Measurements from ENCODE around the gene FKBP4. TPM values are rescaled to one million over a fixed set of nuclear protein-coding genes. Genes with fewer than 3 reads are reported as not detected.

Gene FKBP4
- total RNA-seq (2021) (189 and 226 TPM in 2 replicates), Bru-seq, nascent RNA (percentile 87 among the genes with signal in this experiment), BruChase-seq, experiment 1, labeled RNA remaining after a 2-hour chase (percentile 94 among the genes with signal in this experiment), BruChase-seq, experiment 2, labeled RNA remaining after a 6-hour chase (percentile 98 among the genes with signal in this experiment)
- long read RNA-seq, transcript FKBP4-201 (10 exons, 3,732 nt): major isoform, 319 of 438 reads
- long read RNA-seq, partial matches to known transcripts: 109 of 438 reads
- long read RNA-seq, other reads (novel, unspliced or antisense): 10 of 438 reads

GRCh38 chr12:2794736-2795289 is at the start of gene FKBP4:
FKBP4 (plus strand) TSS chr12:2794970; CDS start chr12:2795140, 170 bp downstream.
- Histone ChIP-seq H3K4me1 (replicated peaks; ENCODE audit: insufficient read depth) (peaks cover 8% of the 10 kb centered on the region), H3K4me3 (peak within 1 kb of the TSS; percentile 60), H3K4me2 (peak within 1 kb of the TSS; percentile 84), H2AFZ (peak within 1 kb of the TSS; percentile 80), H3F3A (ENCODE audit: insufficient read depth, low read depth) (peaks cover 35% of the 10 kb centered on the region; the same call in 1 of the 2 replicates), H3K79me2 (ENCODE audit: low read depth) (peaks cover 29% of the 10 kb centered on the region), H3K27ac (no peak within 1 kb of the TSS), H4K20me1 (ENCODE audit: insufficient read depth) (peaks cover 38% of the 10 kb centered on the region), H3K9me3 (ENCODE audit: insufficient read depth, low read depth) (no peaks in the 10 kb centered on the region), H3K36me3 (ENCODE audit: low read depth) (peaks cover 30% of the 10 kb centered on the region), H3K9me2 (ENCODE audit: insufficient read depth) (no peaks in the 10 kb centered on the region), H3K27me3 (ENCODE audit: insufficient read depth, low read depth) (peaks cover 6% of the 10 kb centered on the region; the same call in 1 of the 2 replicates)
- CTCF ChIA-PET: no interaction called here
- DNase-seq: peak; percentile 62 to 91
- POLR2A ChIA-PET (ENCODE audit: unreplicated experiment): no interaction called here
- TF ChIP-seq CTCF (conservative IDR thresholded peaks at IDR 0.05) (no peak), EZH2 (IDR thresholded peaks at IDR 0.05; ENCODE audit: low read depth) (no peak)
- intact Hi-C loops (cut with micrococcal nuclease; ENCODE audit: unreplicated experiment): loop anchor here (1.0 kb wide), 1 partner anchor 17 kb away; the partner anchor contains the start of gene ITFG2
- no TSS peak for BruUV-seq (replicated peaks)

- POLR2A ChIA-PET (ENCODE audit: unreplicated experiment): no interaction called here
- Histone ChIP-seq H3F3A (ENCODE audit: insufficient read depth, low read depth) (no peaks in the 10 kb centered on the region), H3K4me2 (no peak overlapping the region), H3K9me2 (ENCODE audit: insufficient read depth) (no peaks in the 10 kb centered on the region), H2AFZ (no peak overlapping the region), H3K27ac (no peak overlapping the region), H3K4me3 (no peak overlapping the region), H3K27me3 (ENCODE audit: insufficient read depth, low read depth) (peaks cover 88% of the 10 kb centered on the region), H3K9me3 (ENCODE audit: insufficient read depth, low read depth) (no peaks in the 10 kb centered on the region), H3K4me1 (replicated peaks; ENCODE audit: insufficient read depth) (no peaks in the 10 kb centered on the region), H3K79me2 (ENCODE audit: low read depth) (no peaks in the 10 kb centered on the region), H4K20me1 (ENCODE audit: insufficient read depth) (no peaks in the 10 kb centered on the region; the same call in 1 of the 2 replicates), H3K36me3 (ENCODE audit: low read depth) (no peaks in the 10 kb centered on the region)
- intact Hi-C loops (cut with micrococcal nuclease; ENCODE audit: unreplicated experiment): no loop called here
- CTCF ChIA-PET: no interaction called here
- no peak for DNase-seq
- no TSS peak for BruUV-seq (replicated peaks)
- TF ChIP-seq EZH2 (IDR thresholded peaks at IDR 0.05; ENCODE audit: low read depth) (no peak), CTCF (conservative IDR thresholded peaks at IDR 0.05) (no peak)
Observed at GRCh38 chr12:2745655-2746054, 49.1 kb upstream of the FKBP4 start.

- intact Hi-C loops (cut with micrococcal nuclease; ENCODE audit: unreplicated experiment): no loop called here
- Histone ChIP-seq H3K4me3 (no peak overlapping the region), H3K9me3 (ENCODE audit: insufficient read depth, low read depth) (no peaks in the 10 kb centered on the region), H3K4me1 (replicated peaks; ENCODE audit: insufficient read depth) (no peaks in the 10 kb centered on the region), H3F3A (ENCODE audit: insufficient read depth, low read depth) (no peaks in the 10 kb centered on the region), H3K9me2 (ENCODE audit: insufficient read depth) (no peaks in the 10 kb centered on the region), H3K79me2 (ENCODE audit: low read depth) (no peaks in the 10 kb centered on the region), H3K4me2 (no peak overlapping the region), H4K20me1 (ENCODE audit: insufficient read depth) (no peaks in the 10 kb centered on the region), H3K36me3 (ENCODE audit: low read depth) (no peaks in the 10 kb centered on the region), H3K27ac (no peak overlapping the region), H3K27me3 (ENCODE audit: insufficient read depth, low read depth) (peaks cover 90% of the 10 kb centered on the region), H2AFZ (no peak overlapping the region)
- TF ChIP-seq EZH2 (IDR thresholded peaks at IDR 0.05; ENCODE audit: low read depth) (no peak), CTCF (conservative IDR thresholded peaks at IDR 0.05) (no peak)
- DNase-seq: no peak
- BruUV-seq (replicated peaks): no TSS peak
- ChIA-PET POLR2A (ENCODE audit: unreplicated experiment) (no interaction called here), CTCF (no interaction called here)
Observed at GRCh38 chr12:2749580-2749979, 45.2 kb upstream of the FKBP4 start.

Data from PC-9 (cell line).